Temporal lobe (tissue), 1 donor: ENCODE measurements around the gene ITGAX. TPM values are rescaled to one million over a fixed set of nuclear protein-coding genes. Genes with fewer than 3 reads are reported as not detected.

Experiments
- total RNA-seq: library from RNA; depleted of rRNA; stranded (reverse); fragments of >200 nt; gene quantifications from one replicate; pipeline ENCODE4 v1.2.3, GENCODE V29; 2014

Gene ITGAX
- total RNA-seq, 1 donor from 2014 or later, result 0.98 TPM

Other genes with a start within 250 kb of the ITGAX start
- 11.1 TPM for gene BCKDK, start 246.8 kb upstream of the ITGAX start, total RNA-seq
- 25.6 TPM for gene KAT8, start 237.5 kb upstream of the ITGAX start, total RNA-seq
- not detected for gene PRSS8, start 219.4 kb upstream of the ITGAX start, total RNA-seq
- 0.49 TPM for gene PRSS36, start 205.1 kb upstream of the ITGAX start, total RNA-seq
- 70.1 TPM for gene FUS, start 175.0 kb upstream of the ITGAX start, total RNA-seq
- 3.2 TPM for gene PYCARD, start 152.4 kb upstream of the ITGAX start, total RNA-seq
- 0.49 TPM for gene TRIM72, start 141.1 kb upstream of the ITGAX start, total RNA-seq
- gene PYDC1, start 138.0 kb upstream of the ITGAX start, total RNA-seq, result 0.49 TPM
- gene ITGAM, start 95.2 kb upstream of the ITGAX start, total RNA-seq, result 2.0 TPM
- gene ITGAD, start 38.2 kb downstream of the ITGAX start, total RNA-seq, result not detected
- not detected for gene COX6A2, start 73.2 kb downstream of the ITGAX start, total RNA-seq
- 1.2 TPM for gene ZNF843, start 87.6 kb downstream of the ITGAX start, total RNA-seq
- 6.9 TPM for gene ARMC5, start 104.3 kb downstream of the ITGAX start, total RNA-seq
- gene TGFB1I1, start 117.0 kb downstream of the ITGAX start, total RNA-seq, result 2.0 TPM
- 1.5 TPM for gene SLC5A2, start 127.9 kb downstream of the ITGAX start, total RNA-seq
- 33.2 TPM for gene RUSF1, start 153.2 kb downstream of the ITGAX start, total RNA-seq
- 4.9 TPM for gene AHSP, start 172.7 kb downstream of the ITGAX start, total RNA-seq